HL-60/S4 (cell line): Measurements from ENCODE around the gene VAT1L.

ENCODE experiments used
- in situ Hi-C: fragments of 300-500 bp; cut with MboI; formaldehyde crosslinking; loops from 2 replicates; pipeline ENCODE4 v1.14.3; 2022; ENCODE audit warnings: low sequenced_read_pairs

The VAT1L gene

GRCh38 chr16:77868052-77868451, 79.7 kb downstream of the VAT1L start:
- in situ Hi-C loops = no loop called here

DNA sequence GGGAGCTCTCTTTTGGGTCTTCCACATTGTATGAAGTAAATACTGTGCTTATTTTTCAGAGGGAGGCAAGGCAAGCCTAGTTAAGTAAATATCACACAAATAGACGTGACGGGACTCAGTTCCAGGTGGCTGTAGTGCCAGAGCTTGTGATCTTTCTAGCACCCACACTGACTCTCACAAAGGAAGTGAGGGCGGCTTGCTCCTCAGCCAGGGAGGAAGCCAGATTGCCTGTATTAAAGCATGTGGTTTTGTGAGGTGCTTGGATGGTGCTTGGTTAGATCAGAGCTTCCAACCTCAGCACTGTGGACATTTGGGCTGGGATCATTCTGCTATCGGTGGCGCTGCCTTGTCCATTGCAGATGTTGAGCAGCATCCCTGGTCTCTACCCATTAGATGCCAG, 80.1 kb downstream of the VAT1L start:
- in situ Hi-C loops = no loop called here

GRCh38 chr16:77869997-77870813, 81.8 kb downstream of the VAT1L start:
- in situ Hi-C loops = no loop called here

DNA sequence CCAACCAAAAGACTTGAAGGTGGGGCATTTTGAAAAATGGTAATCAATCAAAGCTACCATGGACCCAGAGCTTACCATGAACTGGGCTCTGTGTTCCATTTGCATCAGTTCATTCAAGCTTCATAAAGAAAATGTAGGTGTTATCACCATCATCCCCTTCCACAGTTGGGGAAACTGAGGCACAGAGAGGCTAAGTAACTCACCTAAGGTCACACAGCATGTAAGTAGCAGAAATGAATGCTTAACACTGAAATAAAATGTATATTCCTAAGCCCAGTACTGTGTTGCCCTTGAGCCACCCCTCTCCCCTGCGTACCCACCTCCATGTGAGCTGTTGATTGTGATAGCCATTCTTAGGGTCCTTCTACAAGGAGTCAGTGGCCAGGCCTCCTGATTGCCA, 83.6 kb downstream of the VAT1L start:
- in situ Hi-C loops = no loop called here

GRCh38 chr16:77873066-77873465, 84.7 kb downstream of the VAT1L start:
- in situ Hi-C loops = no loop called here

DNA sequence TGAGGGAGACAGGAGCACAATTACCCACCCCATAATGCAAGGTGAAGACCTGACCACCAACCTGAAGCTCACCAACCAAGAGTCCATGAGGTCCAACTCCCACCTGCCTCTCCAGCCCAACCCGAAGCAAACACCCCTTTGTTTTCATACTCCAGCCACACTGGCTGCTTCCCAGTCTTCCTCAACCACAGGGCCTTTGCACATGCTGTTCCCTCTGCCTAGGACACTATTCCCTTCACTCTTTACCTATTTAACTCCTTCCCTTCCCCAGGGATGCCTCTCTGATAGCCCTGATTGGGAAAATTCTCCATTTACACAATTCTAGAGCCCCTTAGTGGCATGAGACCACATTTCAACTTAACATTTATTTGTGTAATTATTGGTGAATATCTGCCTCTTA, 86.0 kb downstream of the VAT1L start:
- in situ Hi-C loops = no loop called here

GRCh38 chr16:77876776-77877175, 88.4 kb downstream of the VAT1L start:
- in situ Hi-C loops = no loop called here

DNA sequence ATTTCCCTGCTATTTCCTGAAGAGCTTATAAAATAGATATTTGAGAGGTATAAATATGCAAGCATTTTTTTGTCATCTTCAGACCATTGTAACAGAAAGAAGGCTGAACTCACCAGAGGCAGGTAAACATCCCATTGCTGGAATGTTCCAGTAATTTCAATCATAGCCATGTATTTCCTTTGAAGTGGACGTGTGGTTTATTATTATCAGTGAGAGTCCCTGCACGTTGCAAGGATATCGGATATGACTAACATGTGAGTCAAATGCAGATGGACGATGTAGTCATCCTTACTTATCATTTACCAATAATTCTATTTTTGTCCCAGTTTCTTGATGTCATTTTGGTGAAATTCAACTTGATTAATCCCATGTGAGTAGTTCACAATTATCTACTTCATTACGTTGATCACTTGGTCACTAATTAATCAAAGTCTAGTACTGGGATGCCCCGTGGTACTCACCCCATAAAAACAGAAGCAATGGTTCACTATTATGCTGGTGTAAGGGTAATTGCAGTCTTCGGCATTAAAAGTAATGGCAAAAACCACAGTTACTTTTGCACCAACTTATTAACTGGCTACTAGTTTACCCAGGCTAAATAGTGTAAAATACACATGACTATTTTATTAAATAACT, 89.5 kb downstream of the VAT1L start:
- in situ Hi-C loops = no loop called here

GRCh38 chr16:77881355-77882030, 93.1 kb downstream of the VAT1L start:
- in situ Hi-C loops = no loop called here

DNA sequence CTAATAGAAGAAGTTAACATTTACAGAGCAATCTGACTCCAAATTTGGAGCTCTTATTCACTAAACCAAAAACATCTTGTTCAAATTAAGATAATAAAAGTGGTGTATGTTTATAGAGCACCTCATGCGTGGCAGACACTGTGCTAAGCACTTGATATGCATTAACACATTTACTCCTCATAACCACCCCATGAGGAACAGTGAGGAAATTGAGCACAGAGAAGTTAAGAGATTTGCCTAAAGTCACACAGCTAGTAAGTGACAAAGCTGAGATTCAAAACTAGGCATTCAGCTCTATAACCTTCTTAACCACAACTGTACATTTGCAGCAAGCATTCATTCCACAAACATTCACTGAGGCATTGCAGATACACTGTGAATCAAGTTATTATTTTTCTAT, 94.0 kb downstream of the VAT1L start:
- in situ Hi-C loops = no loop called here

DNA sequence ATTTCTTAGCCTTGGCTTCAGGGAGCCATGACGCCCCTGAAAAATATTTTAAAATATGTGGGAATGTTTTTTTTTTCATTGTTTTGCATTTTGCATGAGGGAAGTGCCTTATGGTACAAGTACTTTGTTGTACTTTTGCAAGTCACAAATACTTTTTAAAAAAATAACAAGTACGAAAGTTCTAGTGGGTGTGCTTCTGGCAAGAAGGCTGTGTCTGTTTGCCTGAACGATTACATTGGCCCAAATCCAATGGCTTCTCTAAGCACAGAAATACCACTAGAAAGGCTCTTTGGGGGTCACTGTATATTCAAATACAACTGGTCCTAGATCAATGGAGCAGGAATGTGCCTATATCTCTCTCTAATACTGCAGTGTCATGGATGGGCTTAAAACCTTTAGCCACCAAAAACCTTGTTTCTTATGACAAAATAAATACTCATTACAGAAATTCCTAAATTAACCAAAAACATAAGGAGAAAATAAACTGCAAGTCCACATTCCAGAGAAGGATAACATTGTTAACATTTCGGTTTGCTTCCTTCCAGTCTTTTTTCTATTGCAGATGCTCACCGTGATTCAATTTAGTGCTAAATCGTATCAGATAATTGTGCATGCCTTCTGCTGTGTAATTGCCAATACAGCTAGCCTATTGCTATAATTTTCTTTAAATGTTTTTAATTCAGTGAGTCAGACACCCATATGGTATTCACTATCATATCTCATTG, 97.4 kb downstream of the VAT1L start:
- in situ Hi-C loops = no loop called here

DNA sequence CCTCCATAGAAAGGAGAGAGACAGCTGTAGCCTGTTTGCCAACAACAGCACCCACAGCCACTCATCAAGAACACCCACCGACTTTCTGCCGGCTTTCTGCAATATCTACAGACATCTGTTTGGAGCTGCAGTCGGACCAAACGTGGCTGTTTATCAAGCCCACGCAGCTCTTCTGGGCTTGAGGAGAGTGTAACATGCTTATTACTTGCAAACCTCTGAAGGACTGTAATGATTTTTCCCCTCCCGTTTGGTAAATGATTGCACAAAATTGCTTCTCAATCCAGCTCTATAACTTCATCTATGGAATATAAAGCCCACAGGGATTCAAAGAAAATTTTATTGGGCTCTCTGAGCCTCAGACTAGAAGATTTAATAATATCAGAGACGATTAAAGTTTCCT, 100.5 kb downstream of the VAT1L start:
- in situ Hi-C loops = no loop called here

DNA sequence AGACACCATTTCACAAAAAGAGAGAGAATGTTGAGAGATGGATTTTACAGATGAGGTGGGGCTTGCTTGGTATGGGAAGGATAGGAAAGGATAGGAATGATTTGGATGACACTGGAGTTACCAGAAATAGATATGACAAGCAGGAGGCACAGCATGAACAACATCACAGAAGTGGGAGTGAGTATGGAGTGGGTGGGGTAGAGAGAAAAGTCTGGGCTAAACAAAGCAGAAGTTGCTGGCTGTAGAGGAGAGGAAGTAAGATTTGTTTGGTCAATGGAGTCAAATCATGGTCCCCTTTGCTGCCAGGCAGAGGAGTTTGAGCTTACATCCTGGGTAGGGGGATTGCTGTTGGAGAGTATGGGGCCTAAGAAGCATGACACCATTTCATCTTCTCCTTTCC, 101.7 kb downstream of the VAT1L start:
- in situ Hi-C loops = no loop called here

DNA sequence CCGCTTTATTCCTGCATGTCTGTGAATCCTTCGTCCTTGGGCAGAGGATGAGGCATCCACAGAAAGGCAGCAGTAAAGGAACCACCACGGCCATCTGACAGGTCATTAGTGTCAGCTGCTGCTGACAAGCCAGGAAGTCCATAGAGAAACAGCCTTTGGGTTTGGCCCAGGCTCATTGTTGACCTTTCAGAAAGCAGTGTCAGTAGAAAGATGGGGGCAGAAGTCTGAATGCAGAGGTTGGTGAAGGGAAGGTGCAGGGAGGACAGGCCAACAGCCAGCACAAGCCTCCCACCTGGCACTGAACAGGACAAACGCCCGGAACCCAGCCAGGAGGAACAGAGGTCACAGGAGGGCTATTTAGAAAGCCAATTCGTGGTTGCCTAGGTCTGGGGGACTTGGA, 105.8 kb downstream of the VAT1L start:
- in situ Hi-C loops = no loop called here

DNA sequence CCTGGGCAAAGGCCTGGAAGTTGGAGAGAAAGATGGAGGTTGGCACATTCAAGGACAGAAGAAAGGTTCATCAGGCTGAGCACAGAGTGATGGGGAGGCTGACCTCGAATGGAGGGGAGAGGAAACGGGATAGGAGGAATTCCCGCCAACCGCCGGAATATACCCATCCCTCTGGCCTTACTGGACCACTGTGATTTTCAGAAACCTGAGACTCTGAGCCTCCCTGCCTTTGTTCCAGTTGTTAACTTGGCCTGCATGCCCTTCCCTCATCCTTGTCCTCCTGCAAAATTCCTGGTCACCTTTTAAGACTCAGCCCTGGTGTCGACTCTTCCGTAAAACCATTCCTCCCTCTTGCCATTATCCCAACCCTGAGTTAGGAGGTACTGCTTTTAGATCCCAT, 107.6 kb downstream of the VAT1L start:
- in situ Hi-C loops = no loop called here

DNA sequence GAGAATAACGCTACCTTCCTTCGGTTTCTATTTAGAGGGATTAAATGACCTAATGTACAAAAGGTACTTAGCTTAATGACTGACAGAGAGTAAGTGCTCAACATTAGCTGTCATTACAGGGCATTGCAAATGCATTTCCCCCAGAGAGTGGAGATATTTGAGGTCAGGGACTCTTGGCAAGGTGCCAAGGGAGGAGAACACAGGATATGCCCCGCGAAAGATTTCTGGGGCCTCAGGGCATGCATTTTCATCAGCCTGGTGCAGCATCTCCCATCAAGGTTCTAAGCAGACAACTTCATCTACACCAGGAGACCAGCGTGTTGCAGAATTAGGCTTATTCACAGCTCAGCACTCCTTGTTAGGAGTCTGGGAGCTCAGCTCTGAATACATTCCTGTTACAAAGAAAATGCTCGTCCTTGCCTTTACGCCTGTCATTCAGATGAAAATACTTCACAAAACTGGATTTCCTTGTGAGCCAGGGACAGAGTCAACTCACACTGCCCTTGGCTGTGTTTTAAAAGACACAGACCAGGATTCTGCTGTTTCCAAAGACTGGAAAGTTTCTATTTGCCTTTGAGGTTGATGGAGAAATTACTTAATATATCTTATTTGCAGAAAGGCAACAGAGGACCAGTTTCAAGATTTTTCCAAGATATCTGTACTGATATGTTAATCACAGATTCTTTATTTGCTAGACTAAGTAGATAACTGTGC, 108.2 kb downstream of the VAT1L start:
- in situ Hi-C loops = no loop called here

DNA sequence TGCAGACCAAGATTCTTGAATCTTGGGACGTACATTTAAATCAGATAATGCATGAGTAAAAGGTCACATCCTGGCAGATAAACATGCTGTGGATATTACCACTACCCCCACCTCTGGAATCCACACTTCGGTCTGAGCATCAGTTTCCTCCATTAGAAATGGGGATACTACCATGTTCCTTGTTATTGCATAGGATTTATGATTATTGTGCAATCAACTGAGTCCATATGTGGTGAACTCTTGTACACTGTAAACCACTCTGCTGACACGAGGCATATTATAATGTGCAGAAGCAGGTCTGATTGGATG, 108.7 kb downstream of the VAT1L start:
- in situ Hi-C loops = no loop called here

- in situ Hi-C loops = no loop called here
These were observed 109.7 kb downstream of the VAT1L start for GRCh38 chr16:77897831-77898605.

GRCh38 chr16:77898671-77899211, 110.4 kb downstream of the VAT1L start:
- in situ Hi-C loops = no loop called here

GRCh38 chr16:77899416-77899815, 111.1 kb downstream of the VAT1L start:
- in situ Hi-C loops = no loop called here
